Left lobe of liver (tissue), 2 donors: ENCODE results near the gene TRABD2A. TPM values are rescaled to one million over a fixed set of nuclear protein-coding genes. Genes with fewer than 3 reads are reported as not detected.
"Not testable (repeated sequence)": the region's sequence is repeated elsewhere in the genome, so short reads cannot be mapped to it uniquely, and the experiment has no call there.

Experiments
- ATAC-seq: fragments of 200-7000 bp; cut with Tn5 transposase; one replicate; pipeline ENCODE4 v1.9.1; 2020; ENCODE audit warnings: mild to moderate bottlenecking, moderate library complexity
- DNase-seq: peaks from one replicate; pipeline ENCODE4 v3.0.0-alpha.2; 2020; ENCODE audit warnings: low spot score
- total RNA-seq: library from RNA; stranded (reverse); gene quantifications from one replicate; pipeline ENCODE4 v1.2.1, GENCODE V29; 2021
- donor health status: DM: no; HTN: no; CAD: no; lungs with moderate emphysema.
- donor health status: DM: no; HTN: yes; CAD: no.

TRABD2A gene
- 0.68 TPM for total RNA-seq

GRCh38 chr2:84880645-84881521 lies at the start of gene TRABD2A:
TSS of gene TRABD2A (minus strand) at chr2:84881084. CDS start at chr2:84881039, 45 bp downstream.
- peak; percentile 46 for ATAC-seq
- DNase-seq, result no peak

GRCh38 chr2:84927275-84927627 lies 46.4 kb upstream of the TRABD2A start:
- ATAC-seq (no peak), DNase-seq (no peak)

GRCh38 chr2:84925724-84926376 lies 45.0 kb upstream of the TRABD2A start:
- DNase-seq (peak; percentile 98), ATAC-seq (peak; percentile 95)

- no peak for ATAC-seq
- no peak for DNase-seq
These were observed 44.4 kb upstream of the TRABD2A start for GRCh38 chr2:84925336-84925723.

GRCh38 chr2:84924173-84925106 lies 43.6 kb upstream of the TRABD2A start:
- DNase-seq (no peak), ATAC-seq (no peak)

GRCh38 chr2:84923009-84923408 lies 42.1 kb upstream of the TRABD2A start:
- ATAC-seq, result no peak
- DNase-seq, result no peak

- ATAC-seq (peak; percentile 39), DNase-seq (no peak)
These were observed 39.1 kb upstream of the TRABD2A start for GRCh38 chr2:84919885-84920580.

- DNase-seq, result no peak
- no peak for ATAC-seq
These were observed 37.5 kb upstream of the TRABD2A start for GRCh38 chr2:84918430-84918829.

GRCh38 chr2:84917821-84918220 lies 36.9 kb upstream of the TRABD2A start:
- DNase-seq, ATAC-seq: not testable (repeated sequence)

- not testable (repeated sequence) for ATAC-seq, DNase-seq
These were observed 34.8 kb upstream of the TRABD2A start for GRCh38 chr2:84915675-84916074.

GRCh38 chr2:84914334-84914733 lies 33.5 kb upstream of the TRABD2A start:
- no peak for ATAC-seq
- no peak for DNase-seq

GRCh38 chr2:84912984-84913383 lies 32.1 kb upstream of the TRABD2A start:
- no peak for ATAC-seq
- no peak for DNase-seq

- DNase-seq, result no peak
These were observed 30.3 kb upstream of the TRABD2A start for GRCh38 chr2:84911135-84911678.

GRCh38 chr2:84908948-84909713 lies 28.2 kb upstream of the TRABD2A start:
- ATAC-seq (no peak), DNase-seq (no peak)

More at GRCh38 chr2:84911135-84911678, 30.3 kb upstream of the TRABD2A start:
- ATAC-seq, result no peak

GRCh38 chr2:84906900-84907714 lies 26.2 kb upstream of the TRABD2A start:
- no peak for DNase-seq
- peak; percentile 14 for ATAC-seq

GRCh38 chr2:84906108-84906899 lies 25.4 kb upstream of the TRABD2A start:
- ATAC-seq, result peak; percentile 31
- DNase-seq, result peak; percentile 55
